Stomach (tissue), 4 donors: ENCODE data around the gene KRTDAP.

Source experiments
- POLR2A ChIP-seq, 4 donors: fragments of 450-650 bp; IDR thresholded peaks; one replicate each; pipeline ENCODE4 v1.6.1; 2016; ENCODE audit warnings: antibody characterized with exemption in 4 of 4, control low read depth in 2 of 4, mild to moderate bottlenecking in 1 of 4, moderate library complexity in 1 of 4
- POLR2AphosphoS5 ChIP-seq, 3 donors: sonication (generic); formaldehyde crosslinking; IDR thresholded peaks; one replicate each; pipeline ENCODE4 v1.6.1; 2016; ENCODE audit warnings: antibody characterized with exemption in 3 of 3
- TF ChIP-seq, protein P1 (sequence below), 7 experiments: fragments of 450-650 bp in 4 of 7; fragments of 200-600 bp in 3 of 7; sonication (generic) in 3 of 7; IDR thresholded peaks; one replicate each; pipeline ENCODE4 v1.5.1; 2016 to 2019; ENCODE audit warnings: antibody characterized with exemption in 7 of 7, control low read depth in 2 of 7, mild to moderate bottlenecking in 1 of 7

DNA sequence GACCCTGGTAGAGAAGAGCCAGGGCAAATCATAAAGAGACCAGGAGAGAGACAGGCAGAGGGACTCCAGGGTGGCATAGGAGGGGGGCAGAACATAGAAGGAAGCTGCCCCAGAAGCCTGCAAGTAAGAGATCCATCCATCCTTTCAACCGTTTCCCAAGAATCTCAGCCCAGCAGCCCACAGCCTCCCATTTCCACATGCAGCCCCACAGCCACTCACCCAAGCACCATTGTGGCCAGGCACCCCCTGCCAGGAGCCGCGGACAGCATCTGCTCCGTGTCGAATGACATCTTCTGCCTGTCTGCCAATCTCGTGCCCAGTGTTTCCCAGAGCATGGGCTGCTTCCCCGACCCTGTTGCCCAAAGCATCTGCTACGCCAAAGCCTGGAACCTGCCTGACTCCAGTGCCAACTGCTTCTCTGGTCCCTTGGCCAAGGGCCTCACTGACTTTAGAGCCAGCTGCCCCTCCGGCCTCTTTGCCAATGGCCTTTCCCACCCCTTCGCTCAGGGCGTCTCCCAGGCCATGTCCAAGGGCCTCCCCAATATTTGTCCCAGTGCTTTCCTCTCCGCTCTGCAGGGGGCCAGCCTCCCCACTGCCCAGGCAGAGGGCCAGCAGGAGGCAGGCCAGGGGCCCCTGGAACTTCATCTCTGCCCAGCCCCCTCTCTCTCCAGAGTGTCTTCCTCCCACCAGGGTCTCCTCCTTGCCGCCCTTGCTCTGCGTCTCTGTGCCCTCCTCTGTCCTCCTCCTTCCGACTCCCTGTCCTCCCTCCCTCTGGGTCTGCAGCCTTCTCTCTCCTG is 22.8 kb upstream of the KRTDAP start:
- TF ChIP-seq, protein P1, sequence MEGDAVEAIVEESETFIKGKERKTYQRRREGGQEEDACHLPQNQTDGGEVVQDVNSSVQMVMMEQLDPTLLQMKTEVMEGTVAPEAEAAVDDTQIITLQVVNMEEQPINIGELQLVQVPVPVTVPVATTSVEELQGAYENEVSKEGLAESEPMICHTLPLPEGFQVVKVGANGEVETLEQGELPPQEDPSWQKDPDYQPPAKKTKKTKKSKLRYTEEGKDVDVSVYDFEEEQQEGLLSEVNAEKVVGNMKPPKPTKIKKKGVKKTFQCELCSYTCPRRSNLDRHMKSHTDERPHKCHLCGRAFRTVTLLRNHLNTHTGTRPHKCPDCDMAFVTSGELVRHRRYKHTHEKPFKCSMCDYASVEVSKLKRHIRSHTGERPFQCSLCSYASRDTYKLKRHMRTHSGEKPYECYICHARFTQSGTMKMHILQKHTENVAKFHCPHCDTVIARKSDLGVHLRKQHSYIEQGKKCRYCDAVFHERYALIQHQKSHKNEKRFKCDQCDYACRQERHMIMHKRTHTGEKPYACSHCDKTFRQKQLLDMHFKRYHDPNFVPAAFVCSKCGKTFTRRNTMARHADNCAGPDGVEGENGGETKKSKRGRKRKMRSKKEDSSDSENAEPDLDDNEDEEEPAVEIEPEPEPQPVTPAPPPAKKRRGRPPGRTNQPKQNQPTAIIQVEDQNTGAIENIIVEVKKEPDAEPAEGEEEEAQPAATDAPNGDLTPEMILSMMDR (IDR thresholded peaks at IDR 0.05) = no peak
- no peak for TF ChIP-seq POLR2A (IDR thresholded peaks at IDR 0.05)
- TF ChIP-seq POLR2AphosphoS5 (IDR thresholded peaks at IDR 0.05) = no peak
